HL-60/S4 (cell line): ENCODE results near the gene SUPT20HL1.
"Not testable (repeated sequence)": the region's sequence is repeated elsewhere in the genome, so short reads cannot be mapped to it uniquely, and the experiment has no call there.

Experiments
- in situ Hi-C: fragments of 300-500 bp; cut with MboI; formaldehyde crosslinking; loops from 2 replicates; pipeline ENCODE4 v1.14.3; 2022; ENCODE audit warnings: low sequenced_read_pairs

Gene SUPT20HL1

GRCh38 chrX:24362089-24362745 is 1.8 kb downstream of the SUPT20HL1 start:
- in situ Hi-C loops, result not testable (repeated sequence)

DNA sequence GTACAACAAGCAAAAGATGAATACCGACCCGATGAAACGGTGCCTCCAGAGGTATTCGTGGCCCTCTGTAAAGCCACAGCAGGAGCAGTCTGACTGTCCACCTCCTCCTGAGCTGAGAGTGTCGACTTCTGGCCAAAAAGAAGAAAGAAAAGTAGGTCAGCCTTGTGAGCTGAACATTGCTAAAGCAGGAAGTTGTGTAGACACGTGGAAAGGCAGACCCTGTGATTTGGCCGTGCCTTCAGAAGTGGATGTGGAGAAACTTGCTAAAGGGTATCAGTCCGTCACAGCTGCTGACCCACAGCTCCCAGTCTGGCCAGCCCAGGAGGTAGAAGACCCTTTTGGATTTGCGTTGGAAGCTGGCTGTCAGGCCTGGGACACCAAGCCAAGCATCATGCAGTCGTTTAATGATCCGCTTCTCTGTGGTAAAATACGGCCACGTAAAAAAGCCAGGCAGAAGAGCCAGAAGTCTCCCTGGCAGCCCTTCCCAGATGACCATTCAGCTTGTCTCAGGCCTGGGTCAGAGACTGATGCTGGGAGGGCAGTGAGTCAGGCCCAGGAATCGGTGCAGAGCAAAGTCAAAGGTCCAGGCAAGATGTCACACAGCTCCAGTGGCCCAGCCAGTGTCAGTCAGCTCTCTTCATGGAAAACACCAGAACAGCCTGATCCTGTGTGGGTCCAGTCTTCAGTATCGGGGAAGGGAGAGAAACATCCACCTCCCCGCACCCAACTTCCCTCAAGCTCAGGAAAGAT is 3.2 kb downstream of the SUPT20HL1 start:
- in situ Hi-C loops, result not testable (repeated sequence)

DNA sequence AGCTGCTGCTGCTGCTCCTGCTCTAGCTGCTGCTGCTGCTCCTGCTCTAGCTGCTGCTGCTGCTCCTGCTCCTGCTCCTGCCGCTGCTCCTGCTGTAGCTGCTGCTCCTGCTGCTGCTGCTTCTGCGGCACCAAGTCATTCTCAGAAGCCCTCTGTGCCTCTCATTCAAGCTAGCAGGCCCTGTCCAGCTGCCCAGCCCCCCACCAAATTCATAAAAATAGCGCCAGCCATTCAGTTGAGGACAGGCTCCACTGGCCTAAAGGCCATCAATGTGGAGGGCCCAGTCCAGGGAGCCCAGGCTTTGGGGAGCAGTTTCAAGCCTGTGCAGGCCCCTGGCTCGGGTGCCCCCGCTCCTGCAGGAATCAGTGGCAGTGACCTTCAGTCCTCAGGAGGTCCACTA is 3.9 kb downstream of the SUPT20HL1 start:
- in situ Hi-C loops, result no loop called here

DNA sequence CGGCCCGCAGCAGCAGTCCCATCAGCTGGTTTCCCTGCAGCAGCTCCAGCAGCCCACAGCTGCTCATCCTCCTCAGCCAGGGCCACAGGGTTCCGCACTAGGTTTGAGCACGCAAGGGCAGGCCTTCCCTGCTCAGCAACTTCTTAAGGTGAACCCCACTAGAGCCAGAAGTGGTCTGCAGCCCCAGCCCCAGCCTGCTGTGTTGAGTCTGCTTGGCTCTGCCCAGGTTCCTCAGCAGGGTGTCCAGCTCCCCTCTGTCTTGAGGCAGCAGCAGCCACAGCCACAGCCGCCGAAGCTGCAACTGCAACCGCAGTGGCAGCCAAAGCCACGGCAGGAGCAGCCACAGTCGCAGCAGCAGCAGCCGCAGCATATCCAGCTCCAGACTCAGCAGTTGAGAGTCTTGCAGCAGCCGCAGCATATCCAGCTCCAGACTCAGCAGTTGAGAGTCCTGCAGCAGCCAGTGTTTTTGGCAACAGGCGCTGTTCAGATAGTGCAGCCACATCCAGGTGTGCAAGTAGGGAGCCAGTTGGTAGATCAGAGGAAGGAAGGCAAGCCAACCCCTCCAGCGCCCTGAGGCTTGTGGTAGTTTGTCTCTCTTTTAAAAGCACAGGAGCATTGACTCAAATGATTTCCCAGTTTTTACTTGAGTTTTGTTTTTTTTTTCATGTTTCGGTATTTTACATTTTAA is 4.6 kb downstream of the SUPT20HL1 start:
- in situ Hi-C loops, result no loop called here

- in situ Hi-C loops, result not testable (repeated sequence)
Measured at GRCh38 chrX:24366762-24367400, 6.4 kb downstream of the SUPT20HL1 start.

DNA sequence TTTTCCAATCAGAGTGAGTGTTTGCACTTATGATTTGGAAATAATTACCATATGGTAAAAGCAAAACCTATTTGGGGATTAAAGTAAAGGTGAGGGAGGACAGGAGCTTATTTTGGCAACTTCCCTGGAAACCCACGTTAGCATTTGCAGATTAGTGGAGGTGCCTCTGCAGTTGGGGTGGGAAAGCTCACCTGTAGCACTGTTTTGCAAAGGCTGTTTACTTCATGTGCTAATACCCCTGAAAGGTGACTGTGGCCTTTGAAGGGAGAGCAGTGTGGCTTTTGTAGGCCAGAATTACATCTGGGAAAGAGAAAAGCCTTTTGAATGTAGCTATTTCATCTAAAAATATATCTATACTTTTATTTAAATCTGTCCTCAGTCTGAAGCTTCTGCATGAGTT is 9.4 kb downstream of the SUPT20HL1 start:
- in situ Hi-C loops, result no loop called here

- in situ Hi-C loops, result no loop called here
Measured at GRCh38 chrX:24371391-24371972, 11.0 kb downstream of the SUPT20HL1 start.

DNA sequence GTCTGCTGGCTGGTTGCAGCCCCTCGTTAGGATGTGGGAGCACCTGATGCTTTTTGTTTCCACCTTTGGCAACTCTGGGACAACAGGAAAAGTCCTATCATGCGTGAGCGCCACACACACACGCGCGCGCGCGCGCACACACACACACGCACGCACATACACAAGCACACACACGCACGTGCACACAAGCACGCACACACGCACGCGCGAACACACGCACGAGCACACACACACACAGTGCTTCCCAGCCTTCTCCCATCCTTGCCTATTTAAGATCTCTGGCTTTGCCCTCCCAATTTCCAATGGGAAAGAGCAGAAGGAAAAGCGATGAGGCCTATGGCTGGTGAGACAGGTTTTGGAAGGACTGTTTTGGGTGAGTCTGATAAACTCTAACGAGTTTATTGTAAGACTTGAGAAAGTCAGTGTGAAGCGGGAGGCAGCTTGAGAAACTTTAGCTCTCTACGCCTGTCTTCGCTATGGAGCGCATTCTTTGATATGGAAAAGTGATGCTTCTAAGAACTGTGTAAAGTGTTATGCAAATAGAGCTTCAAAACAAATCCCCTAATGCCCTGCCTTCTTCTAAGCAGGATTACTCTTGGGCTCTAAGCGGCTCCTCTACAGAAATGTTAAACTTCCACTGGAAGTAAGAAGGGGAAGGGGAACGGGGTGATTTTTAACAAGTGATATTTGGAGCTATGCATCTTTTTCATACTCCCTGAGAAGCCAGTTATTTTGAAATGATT is 11.8 kb downstream of the SUPT20HL1 start:
- in situ Hi-C loops, result no loop called here

GRCh38 chrX:24375600-24376131 is 15.2 kb downstream of the SUPT20HL1 start:
- in situ Hi-C loops, result loop anchor here (25.0 kb wide), 3 partner anchors 88 to 762 kb away; no protein-coding TSS in a partner anchor

DNA sequence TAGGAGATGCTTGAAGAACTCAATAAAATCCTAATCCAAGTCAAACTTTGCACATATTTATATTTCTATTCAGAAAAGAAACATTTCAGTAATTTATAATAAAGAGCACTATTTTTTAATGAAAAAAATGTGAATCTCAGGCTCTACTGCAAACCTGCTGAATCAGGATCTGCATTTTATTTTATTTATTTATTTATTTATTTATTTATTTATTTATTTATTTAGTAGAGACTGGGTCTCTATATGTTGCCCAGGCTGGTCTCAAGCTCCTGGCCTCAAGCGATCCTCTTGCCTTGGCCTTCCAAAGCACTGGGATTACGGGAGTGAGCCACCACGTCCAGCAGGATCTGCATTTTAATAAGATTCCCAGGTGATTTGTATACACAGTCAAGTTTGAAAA is 16.0 kb downstream of the SUPT20HL1 start:
- in situ Hi-C loops, result loop anchor here (25.0 kb wide), 3 partner anchors 89 to 761 kb away; no protein-coding TSS in a partner anchor

GRCh38 chrX:24377195-24377594 is 16.8 kb downstream of the SUPT20HL1 start:
- in situ Hi-C loops, result loop anchor here (25.0 kb wide), 3 partner anchors 90 to 760 kb away; no protein-coding TSS in a partner anchor

- in situ Hi-C loops, result loop anchor here (25.0 kb wide), 3 partner anchors 91 to 759 kb away; no protein-coding TSS in a partner anchor
Measured at GRCh38 chrX:24377911-24378468, 17.6 kb downstream of the SUPT20HL1 start.

DNA sequence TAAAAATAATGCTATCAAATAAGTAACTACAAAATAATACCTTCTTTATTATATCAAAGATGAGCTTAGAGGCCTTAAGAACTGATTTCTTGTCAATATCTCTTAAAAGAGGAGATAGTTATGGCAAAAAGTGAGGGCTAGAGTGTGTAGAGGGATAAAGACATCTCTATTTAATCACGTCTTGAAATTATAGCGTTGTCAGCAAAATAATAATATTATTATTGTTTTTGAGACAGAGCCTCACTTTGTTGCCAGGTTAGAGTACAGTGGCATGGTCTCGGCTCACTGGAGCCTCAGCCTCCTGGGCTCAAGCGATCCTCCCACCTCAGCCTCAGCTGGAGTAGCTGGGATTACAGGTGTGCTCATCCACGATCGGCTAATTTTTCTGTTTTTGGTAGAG is 18.3 kb downstream of the SUPT20HL1 start:
- in situ Hi-C loops, result loop anchor here (25.0 kb wide), 3 partner anchors 91 to 759 kb away; no protein-coding TSS in a partner anchor

- in situ Hi-C loops, result loop anchor here (25.0 kb wide), 3 partner anchors 93 to 757 kb away; no protein-coding TSS in a partner anchor
Measured at GRCh38 chrX:24380262-24381187, 20.1 kb downstream of the SUPT20HL1 start.

- in situ Hi-C loops, result loop anchor here (25.0 kb wide), 3 partner anchors 95 to 755 kb away; no protein-coding TSS in a partner anchor
Measured at GRCh38 chrX:24382315-24382714, 21.9 kb downstream of the SUPT20HL1 start.

DNA sequence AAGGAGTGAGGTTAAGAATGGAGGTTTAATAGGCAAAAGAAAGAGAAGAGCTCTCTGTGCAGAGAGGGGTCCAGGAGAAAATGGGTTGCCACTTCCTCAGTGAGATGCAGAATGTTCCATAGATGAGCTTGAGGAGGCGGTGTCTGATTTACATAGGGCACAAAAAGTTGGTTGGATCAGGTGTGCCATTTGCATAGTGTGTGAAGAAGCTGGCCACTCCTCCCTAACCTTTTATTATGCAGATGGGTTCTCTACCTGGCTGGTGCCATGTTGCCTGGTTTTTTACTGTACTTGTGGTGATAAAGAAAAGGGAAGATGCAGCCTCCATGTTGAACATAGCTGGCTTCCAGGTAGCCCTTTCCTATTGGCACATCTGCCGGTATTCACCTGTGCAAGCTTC is 27.3 kb downstream of the SUPT20HL1 start:
- in situ Hi-C loops, result loop anchor here (25.0 kb wide), 3 partner anchors 100 to 750 kb away; no protein-coding TSS in a partner anchor

GRCh38 chrX:24391389-24391788 is 30.9 kb downstream of the SUPT20HL1 start:
- in situ Hi-C loops, result loop anchor here (25.0 kb wide), 3 partner anchors 104 to 746 kb away; no protein-coding TSS in a partner anchor

GRCh38 chrX:24391843-24392242 is 31.4 kb downstream of the SUPT20HL1 start:
- in situ Hi-C loops, result loop anchor here (25.0 kb wide), 3 partner anchors 105 to 745 kb away; no protein-coding TSS in a partner anchor
